Vagina (tissue), 2 donors: Measurements from ENCODE around the gene IPO4. TPM values are rescaled to one million over a fixed set of nuclear protein-coding genes. Genes with fewer than 3 reads are reported as not detected.

ENCODE experiments used
- DNase-seq, 2 donors: peaks; one replicate each; pipeline ENCODE4 v3.0.0-alpha.2; 2017; ENCODE audit errors: extremely low spot score in 2 of 2
- H3K27ac ChIP-seq: fragments of 200-600 bp; sonication (generic); one replicate; pipeline ENCODE4 v1.5.1; 2019
- H3K27me3 ChIP-seq: fragments of 200-600 bp; sonication (generic); one replicate; pipeline ENCODE4 v1.5.1; 2019
- H3K36me3 ChIP-seq, 2 donors: fragments of 200-600 bp; sonication (generic); one replicate each; pipeline ENCODE4 v1.5.1; 2017 to 2019
- H3K4me1 ChIP-seq: fragments of 200-600 bp; sonication (generic); one replicate; pipeline ENCODE4 v1.5.1; 2019
- H3K4me3 ChIP-seq, 2 donors: fragments of 200-600 bp; sonication (generic); 1 replicate in 1 of 2; 2 replicates in 1 of 2; pipeline ENCODE4 v1.5.1; 2016 to 2019
- H3K9me3 ChIP-seq: fragments of 200-600 bp; sonication (generic); one replicate; pipeline ENCODE4 v1.5.1; 2019
- CTCF ChIP-seq, 3 experiments: fragments of 450-650 bp in 2 of 3; fragments of 200-600 bp in 1 of 3; sonication (generic) in 1 of 3; IDR thresholded peaks; one replicate each; pipeline ENCODE4 v1.5.1; 2017 to 2019; ENCODE audit warnings: antibody characterized with exemption in 3 of 3, mild to moderate bottlenecking in 2 of 3, moderate library complexity in 2 of 3
- POLR2A ChIP-seq, 2 donors: fragments of 450-650 bp; IDR thresholded peaks; one replicate each; pipeline ENCODE4 v1.6.1; 2017; ENCODE audit warnings: antibody characterized with exemption in 2 of 2, mild to moderate bottlenecking in 2 of 2, moderate library complexity in 2 of 2
- POLR2AphosphoS5 ChIP-seq, 2 donors: sonication (generic); formaldehyde crosslinking; IDR thresholded peaks; one replicate each; pipeline ENCODE4 v1.9.0; 2017; ENCODE audit warnings: antibody characterized with exemption in 2 of 2, mild to moderate bottlenecking in 2 of 2, low read depth in 1 of 2; ENCODE audit not compliant: insufficient read depth in 1 of 2
- intact Hi-C: fragments of 100-400 bp; cut with DNase I; formaldehyde crosslinking; loops from one replicate; pipeline ENCODE4 v1.15.1; 2023
- total RNA-seq: library from RNA; depleted of rRNA; stranded (reverse); fragments of >200 nt; gene quantifications from one replicate; pipeline ENCODE4 v1.2.3, GENCODE V29; 2016

Gene IPO4
- total RNA-seq, 1 donor from 2014 or later: 28.5 TPM

- Histone ChIP-seq H3K27ac (peak overlapping the region; percentile 95), H3K4me1 (peaks cover 38% of the 10 kb centered on the region), H3K9me3 (no peaks in the 10 kb centered on the region), H3K27me3 (no peaks in the 10 kb centered on the region), H3K36me3 (peaks cover 0 to 59% of the 10 kb centered on the region in 2 donors), H3K4me3 (peak overlapping the region in 1 of 2 donors; percentile 58)
- intact Hi-C loops: no loop called here
- TF ChIP-seq POLR2AphosphoS5 (IDR thresholded peaks at IDR 0.05; ENCODE audit: insufficient read depth in 1 of 2, low read depth in 1 of 2) (no peak), CTCF (IDR thresholded peaks at IDR 0.05) (no peak), POLR2A (IDR thresholded peaks at IDR 0.05) (no peak)
- no peak for DNase-seq
These were observed 28.1 kb downstream of the IPO4 start for GRCh38 chr14:24160499-24160849.

- Histone ChIP-seq H3K36me3 (peaks cover 0 to 59% of the 10 kb centered on the region in 2 donors), H3K27me3 (no peaks in the 10 kb centered on the region), H3K4me1 (peaks cover 38% of the 10 kb centered on the region), H3K9me3 (no peaks in the 10 kb centered on the region), H3K27ac (peak overlapping the region; percentile 95), H3K4me3 (no peak overlapping the region)
- TF ChIP-seq POLR2AphosphoS5 (IDR thresholded peaks at IDR 0.05; ENCODE audit: insufficient read depth in 1 of 2, low read depth in 1 of 2) (no peak), CTCF (IDR thresholded peaks at IDR 0.05) (no peak), POLR2A (IDR thresholded peaks at IDR 0.05) (no peak)
- no peak for DNase-seq
- intact Hi-C loops: no loop called here
These were observed 28.7 kb downstream of the IPO4 start for GRCh38 chr14:24159777-24160498.

GRCh38 chr14:24157331-24157730, 31.3 kb downstream of the IPO4 start:
- H3K27me3 ChIP-seq: no peaks in the 10 kb centered on the region
- no peaks in the 10 kb centered on the region for H3K9me3 ChIP-seq
- peaks cover 13% of the 10 kb centered on the region for H3K4me1 ChIP-seq
- intact Hi-C loops: no loop called here
- TF ChIP-seq POLR2AphosphoS5 (IDR thresholded peaks at IDR 0.05; ENCODE audit: insufficient read depth in 1 of 2, low read depth in 1 of 2): no peak
- no peak for TF ChIP-seq CTCF (IDR thresholded peaks at IDR 0.05)
- no peak for DNase-seq
- peaks cover 0 to 57% of the 10 kb centered on the region in 2 donors for H3K36me3 ChIP-seq
- no peak overlapping the region for H3K27ac ChIP-seq
- no peak overlapping the region for H3K4me3 ChIP-seq

GRCh38 chr14:24156840-24157239, 31.8 kb downstream of the IPO4 start:
- Histone ChIP-seq H3K27ac (no peak overlapping the region), H3K27me3 (no peaks in the 10 kb centered on the region), H3K4me3 (no peak overlapping the region), H3K9me3 (no peaks in the 10 kb centered on the region), H3K4me1 (peaks cover 9% of the 10 kb centered on the region), H3K36me3 (peaks cover 0 to 62% of the 10 kb centered on the region in 2 donors)
- TF ChIP-seq POLR2A (IDR thresholded peaks at IDR 0.05) (no peak), CTCF (IDR thresholded peaks at IDR 0.05) (no peak), POLR2AphosphoS5 (IDR thresholded peaks at IDR 0.05; ENCODE audit: insufficient read depth in 1 of 2, low read depth in 1 of 2) (no peak)
- DNase-seq: no peak
- intact Hi-C loops: no loop called here

GRCh38 chr14:24155100-24155499, 33.5 kb downstream of the IPO4 start:
- H3K36me3 ChIP-seq: peaks cover 0 to 79% of the 10 kb centered on the region in 2 donors
- no peaks in the 10 kb centered on the region for H3K9me3 ChIP-seq
- H3K27ac ChIP-seq: no peak overlapping the region
- no peak overlapping the region for H3K4me3 ChIP-seq
- TF ChIP-seq POLR2A (IDR thresholded peaks at IDR 0.05): no peak
- TF ChIP-seq CTCF (IDR thresholded peaks at IDR 0.05): no peak
- TF ChIP-seq POLR2AphosphoS5 (IDR thresholded peaks at IDR 0.05; ENCODE audit: insufficient read depth in 1 of 2, low read depth in 1 of 2): no peak
- H3K27me3 ChIP-seq: no peaks in the 10 kb centered on the region
- no peak for DNase-seq
- H3K4me1 ChIP-seq: no peaks in the 10 kb centered on the region
- intact Hi-C loops: no loop called here
